SHP77 treated with DMSO at 0.1 percent for 48 hours (cell line): ENCODE results near the gene CCDC177.
"Not testable (repeated sequence)": the region's sequence is repeated elsewhere in the genome, so short reads cannot be mapped to it uniquely, and the experiment has no call there.

Source experiments
- DNase-seq: peaks from one replicate; lab custom pipeline; 2025; lab: John Stamatoyannopoulos, UW

CCDC177 gene

DNA sequence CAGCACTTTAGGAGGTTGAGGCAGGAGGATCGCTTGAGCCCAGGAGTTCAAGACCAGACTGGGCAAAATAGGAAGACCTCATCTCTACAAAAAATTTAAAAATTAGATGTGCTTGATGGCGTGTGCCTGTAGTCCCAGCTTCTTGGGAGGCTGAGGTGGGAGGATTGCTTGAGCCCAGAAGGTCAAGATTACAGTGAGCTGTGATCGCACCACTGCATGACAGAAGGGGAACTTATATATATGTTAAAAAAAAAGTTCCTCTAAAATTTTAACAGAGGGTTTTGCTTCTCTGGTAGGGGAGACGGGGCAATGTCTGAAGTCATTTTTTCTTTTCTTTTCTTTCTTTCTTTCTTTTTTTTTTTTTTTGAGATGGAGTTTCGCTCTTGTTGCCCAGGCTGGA, 24.8 kb upstream of the CCDC177 start:
- DNase-seq: not testable (repeated sequence)

DNA sequence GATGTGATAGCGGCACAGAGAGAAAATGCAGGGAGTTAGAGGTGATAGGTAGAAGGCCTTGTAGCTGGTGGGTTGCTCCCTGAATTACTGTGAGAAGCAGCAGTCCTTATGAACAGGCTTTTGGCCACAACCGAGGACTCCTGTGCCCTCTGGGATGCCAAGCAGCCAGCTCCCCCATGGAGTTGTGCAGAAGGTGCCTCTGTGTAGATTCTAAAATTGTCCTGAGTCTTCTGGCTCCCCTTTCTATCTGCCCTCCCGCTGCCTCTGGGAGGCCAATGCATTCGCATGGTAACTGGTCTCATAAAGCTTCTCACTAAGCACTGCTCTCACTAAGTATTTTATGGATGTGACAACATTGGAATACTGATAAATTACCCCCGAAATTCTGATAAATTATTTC, 20.7 kb upstream of the CCDC177 start:
- DNase-seq: no peak

DNA sequence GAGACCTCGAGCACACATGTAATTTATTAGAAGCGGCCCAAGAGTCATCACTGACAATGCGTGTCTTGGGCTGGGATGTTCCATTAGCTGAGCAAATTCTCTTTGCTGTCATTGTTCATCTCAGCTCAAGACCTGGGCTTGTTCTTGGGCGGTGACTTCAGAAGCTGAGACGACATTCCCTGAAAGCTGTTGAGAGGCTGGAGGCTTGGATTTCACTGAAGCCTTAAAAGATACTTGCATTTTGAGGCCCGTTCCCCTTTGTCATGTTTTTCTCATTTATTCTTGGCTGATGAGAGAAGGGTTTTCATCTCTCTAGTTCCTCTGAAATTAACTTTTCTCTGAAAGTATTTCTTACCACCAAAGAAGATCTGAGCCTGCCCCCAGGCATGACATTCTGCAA, 20.2 kb upstream of the CCDC177 start:
- no peak for DNase-seq

DNA sequence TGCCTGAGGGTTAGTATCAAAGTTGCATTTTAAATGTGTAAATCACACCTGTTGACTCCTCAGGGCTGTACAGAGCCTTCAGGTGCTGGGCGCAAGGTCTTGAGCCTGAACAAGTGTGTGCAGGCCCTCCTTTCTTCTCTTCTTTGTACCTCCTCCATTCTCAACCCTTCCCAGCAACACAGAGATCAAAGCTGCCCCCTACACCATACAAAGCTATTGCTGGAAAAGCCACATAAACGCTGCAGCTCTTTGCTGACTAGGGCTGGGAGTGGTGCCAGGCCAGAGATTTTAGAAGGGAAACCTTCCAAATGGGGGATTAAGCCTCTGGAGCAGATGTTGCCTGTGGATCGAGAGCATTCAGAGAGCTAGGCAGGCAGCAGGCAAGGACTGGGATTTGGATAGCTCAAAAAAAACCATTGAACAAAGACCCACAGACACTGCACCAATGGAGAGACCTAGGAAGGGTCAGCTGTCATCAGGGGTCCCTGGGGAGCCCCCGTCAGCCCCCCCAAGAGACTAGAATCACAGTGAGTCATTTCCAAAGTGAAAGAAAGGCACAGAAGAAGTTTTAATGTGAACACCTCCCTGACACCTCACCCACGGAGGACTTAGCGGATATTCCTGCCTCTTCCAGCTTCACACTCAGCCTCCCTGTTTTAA, 18.5 kb upstream of the CCDC177 start:
- DNase-seq: no peak

DNA sequence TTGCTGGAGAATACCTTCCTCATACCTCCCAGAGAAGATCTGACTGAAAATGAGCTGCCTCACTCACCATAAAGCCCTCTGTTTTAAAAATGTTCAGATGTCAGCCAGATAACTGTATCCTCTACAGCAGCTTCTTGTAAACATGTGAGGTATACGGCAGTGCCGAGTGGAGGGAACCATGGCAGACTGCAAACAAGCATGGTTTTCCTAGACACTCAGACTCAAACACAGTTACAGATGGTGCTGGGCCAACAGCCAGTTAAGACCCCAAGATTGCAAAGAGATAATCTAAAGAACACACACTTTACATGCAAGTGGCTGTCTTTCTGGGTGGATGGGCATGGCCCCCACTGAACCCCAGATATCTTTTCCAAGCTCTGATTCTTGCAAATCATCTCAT, 16.6 kb upstream of the CCDC177 start:
- DNase-seq: no peak

DNA sequence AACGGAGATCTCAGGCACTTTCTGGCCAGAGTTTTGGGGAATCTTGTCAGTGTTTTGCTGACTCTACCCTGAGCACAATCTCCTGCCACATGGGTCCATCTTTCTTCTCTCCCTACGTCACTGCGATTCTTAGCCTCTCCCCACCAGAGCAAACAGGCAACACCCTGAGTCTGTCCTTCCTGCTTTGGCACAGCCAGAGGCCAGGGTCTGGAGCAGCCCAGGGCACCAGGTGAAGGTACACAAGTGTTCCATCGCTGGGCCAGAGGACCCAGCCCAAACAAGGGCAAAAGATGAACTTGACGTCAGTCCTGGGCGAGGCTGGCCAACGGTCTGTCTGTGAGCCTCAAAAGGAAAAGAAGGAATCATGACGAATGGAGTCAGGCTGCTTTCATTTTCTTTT, 12.7 kb upstream of the CCDC177 start:
- DNase-seq: no peak

DNA sequence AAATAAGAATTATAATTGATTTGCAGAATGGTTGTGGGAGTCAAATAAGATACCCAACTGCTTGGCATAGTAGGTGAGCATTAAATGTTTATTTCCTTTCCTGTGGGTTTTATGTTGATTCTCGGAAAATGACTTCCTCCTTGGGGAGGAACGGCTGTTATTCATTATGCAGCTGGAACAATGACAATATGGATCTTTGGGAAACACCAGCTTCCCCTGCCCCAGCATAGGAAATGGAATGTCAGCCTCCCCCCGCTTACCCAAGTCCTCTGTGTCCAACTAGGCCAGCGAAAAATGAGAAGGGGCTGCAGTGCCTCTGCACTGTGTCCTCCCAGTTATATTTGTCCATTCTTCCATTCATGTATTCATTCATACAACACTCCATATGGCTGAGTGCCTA, 11.7 kb upstream of the CCDC177 start:
- DNase-seq: no peak

DNA sequence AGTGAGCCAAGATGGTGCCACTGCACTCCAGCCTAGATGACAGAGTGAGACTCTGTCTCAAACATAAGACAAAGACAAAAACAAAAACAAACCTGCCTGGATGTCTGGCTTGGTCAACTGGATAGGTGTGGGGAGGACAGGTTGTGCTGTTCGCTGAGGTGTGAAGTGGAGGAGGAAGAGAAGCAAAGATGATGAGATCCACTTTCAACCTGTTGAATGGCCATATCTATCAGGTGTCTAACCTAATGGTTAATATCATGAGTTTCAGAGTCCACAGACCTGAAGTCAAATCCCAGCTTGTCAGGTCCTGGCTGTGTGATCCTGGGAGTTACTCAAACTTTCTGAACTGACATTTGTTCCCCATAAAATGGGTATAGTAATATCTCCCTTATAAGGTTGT, 9.7 kb upstream of the CCDC177 start:
- DNase-seq: no peak

DNA sequence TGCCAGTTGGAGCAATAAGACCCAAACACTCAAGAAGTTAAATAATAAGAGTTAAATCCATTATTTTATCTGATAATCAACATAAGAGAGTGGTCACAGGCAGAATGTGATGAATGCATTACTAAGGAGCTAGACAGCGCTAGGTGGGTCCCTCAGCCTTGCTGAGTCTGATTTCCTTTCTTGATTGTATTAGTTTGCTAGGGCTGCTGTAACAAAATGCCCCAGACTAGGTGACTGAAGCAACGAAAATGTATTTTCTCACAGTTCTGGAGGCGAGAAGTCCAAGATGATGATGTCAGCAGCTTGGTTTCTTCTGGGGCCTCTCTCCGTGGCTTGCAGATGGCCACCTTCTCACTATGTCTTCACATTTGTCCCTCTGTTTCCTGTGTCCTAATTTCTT, 8.2 kb upstream of the CCDC177 start:
- DNase-seq: no peak

DNA sequence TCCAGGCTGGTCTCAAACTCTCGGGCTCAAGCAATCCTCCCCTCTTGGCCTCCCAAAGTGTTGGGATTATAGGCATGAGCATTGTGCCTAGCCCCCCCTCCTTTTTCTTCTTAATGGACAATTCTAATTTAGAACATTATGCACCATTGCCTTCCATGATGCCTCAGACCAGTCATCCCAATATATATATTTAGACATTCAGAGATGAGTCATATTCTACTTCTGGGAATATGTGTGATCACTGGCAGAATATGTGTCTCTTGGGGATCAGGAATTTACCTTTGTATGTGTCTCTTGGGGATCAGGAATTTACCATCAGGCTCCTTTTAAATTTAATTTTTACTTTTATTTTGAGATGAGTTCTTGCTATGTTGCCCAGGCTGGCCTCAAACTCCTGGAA, 7.5 kb upstream of the CCDC177 start:
- no peak for DNase-seq

DNA sequence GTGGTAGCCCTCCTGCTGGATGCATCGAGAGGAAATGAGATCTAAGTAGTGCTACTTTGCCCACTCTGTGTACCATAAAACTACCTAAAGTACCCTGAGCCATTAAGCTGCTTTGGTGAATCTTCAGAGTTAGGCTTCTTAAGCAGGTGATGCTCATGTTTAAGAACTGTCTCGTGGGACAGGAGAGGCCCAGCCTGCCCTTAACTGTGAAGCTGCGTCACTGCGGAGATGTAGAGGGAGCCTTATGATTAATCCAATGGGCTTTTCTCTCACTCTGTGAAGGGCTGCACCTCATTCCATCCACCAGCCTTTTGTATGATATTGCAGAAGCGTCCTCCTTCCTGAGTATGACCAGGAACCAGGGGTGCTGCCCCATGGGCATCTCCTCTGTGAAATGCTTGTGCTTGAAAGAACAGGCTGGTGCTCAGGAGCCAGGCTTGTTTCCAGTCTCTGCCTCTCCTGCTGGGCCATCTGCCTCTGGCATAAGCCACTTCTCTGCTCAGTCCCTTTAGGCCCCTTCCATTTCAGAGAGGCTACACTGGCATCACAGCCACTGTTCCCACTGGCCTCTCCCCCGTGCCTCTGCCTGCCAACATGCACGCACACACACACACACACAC, 6.8 kb upstream of the CCDC177 start:
- DNase-seq: no peak

DNA sequence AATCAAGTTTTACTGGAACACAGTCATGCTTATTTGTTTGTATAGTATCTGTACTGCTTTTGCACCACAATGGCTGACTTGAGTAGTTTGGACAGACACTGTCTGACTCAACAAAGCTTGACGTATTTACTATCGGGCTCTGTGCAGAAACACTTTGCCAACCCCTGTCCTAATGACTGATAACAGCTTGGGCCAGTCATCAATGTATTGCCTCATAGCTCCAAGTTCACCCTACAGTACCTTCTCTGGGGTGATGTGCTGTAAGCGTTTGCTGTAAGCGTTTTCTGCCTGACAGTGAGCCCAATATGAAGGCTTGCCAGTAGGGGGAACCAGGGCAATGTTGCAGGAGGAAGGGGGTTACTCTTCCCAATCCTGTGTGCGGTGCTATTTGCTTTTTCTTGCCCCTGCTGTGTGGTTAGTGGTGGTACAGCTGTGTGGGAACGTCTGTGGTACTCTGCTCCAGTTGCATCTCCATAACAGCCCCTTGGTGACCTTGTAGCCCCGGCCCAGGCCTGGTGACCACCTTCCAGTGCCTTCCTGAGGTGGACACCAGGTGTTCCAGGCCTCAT, 5.4 kb upstream of the CCDC177 start:
- DNase-seq: peak; percentile 28

DNA sequence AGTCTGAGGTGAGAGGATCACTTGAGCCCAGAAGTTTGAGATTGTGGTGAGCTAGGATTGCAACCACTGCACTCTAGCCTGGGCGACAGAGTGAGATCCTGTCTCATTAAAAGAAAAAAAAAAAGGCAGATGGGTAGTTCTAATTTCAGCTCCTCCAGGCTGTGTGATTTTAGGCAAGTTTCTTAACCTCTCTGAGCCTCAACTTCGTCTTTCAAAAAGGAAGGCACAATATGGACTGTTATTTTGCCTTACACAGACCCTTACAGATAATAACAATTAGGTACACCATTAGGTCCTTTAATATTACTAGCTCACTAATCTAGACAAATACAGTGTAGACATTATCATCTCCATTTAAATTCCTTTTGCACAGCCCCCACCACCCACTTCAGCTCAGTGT, 4.8 kb upstream of the CCDC177 start:
- DNase-seq: no peak

DNA sequence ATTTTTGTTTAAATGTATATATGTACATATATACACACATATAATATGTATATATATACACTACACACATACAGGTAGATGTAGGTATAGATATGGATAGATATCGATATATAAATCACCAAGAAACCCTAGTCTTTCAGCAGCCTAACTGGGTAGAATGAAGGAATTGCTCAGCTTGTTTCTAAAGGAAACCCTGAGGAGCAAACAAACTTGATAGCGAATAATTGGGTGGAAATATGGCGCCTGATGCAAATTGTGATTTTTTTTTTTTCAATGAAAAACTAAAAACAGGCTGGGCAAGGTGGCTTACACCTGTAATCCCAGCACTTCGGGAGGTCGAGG, 254 bp upstream of the CCDC177 start:
- no peak for DNase-seq

DNA sequence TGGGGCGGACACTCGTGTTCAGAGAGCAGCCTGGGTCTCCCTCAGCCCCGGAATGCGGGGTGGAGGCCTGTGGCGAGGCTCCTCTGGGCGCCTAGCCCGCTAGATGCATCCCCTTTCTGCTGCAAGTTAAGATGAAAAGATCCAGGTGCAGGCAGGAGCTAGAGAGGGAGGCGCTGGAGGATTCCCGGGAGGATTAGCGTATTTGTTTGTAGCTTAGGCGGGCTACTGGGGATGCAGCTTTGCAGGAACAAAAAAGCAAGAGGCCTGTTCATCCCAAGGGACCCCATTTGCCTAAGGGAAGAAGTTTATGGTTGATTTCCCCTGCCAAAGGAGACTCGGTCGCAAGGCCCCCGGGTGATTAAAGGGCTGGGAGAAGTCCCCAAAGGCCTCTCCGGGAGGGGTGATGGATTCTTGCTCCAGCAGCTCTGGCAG, 824 bp downstream of the CCDC177 start:
- DNase-seq: peak; percentile 14

DNA sequence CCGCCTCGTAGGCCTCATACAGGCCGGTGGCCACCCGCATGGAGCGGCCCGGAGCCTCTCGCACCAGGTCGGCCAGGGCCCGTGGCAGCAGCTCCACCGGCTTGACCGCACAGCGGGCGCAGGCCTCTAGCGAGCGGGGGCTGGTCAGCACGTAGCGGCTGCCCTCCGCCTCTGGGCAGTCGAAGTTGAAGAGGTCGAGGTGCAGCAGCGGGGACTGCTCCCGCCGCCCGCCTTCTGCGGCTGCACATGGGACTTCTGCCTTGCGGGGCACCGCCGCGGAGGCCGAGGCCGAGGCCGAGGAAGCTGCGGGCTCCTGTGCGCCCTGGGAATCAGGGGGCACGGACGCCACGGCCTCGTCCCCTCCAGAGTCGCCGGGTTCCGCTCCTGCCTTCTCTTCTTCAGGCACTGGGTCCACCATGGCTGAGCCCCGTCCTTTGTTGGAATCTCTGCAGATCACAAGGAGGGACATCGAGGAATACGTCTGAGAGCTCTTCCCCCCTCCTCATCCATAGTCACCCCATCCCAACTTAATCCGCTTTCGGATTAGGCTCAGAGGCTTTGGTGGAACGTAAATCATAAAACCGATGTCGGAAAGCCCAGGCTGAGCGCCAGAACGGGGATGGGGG, 1.4 kb downstream of the CCDC177 start:
- DNase-seq: no peak

DNA sequence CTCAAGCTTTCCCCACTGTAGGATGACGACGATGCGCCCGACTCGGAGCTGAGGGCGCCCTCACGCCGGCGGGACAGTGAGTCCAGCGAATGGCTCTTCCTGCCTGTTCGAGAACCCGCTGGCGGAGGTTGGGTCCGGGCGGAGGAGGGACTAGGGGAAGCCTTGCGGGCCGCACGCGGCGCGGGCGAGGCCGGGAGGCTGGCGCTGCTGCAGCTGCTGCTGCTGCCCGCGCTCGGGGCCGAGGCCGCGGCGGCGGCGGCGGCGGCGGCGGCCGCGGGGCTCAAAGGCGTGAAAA, 1.9 kb downstream of the CCDC177 start:
- no peak for DNase-seq

DNA sequence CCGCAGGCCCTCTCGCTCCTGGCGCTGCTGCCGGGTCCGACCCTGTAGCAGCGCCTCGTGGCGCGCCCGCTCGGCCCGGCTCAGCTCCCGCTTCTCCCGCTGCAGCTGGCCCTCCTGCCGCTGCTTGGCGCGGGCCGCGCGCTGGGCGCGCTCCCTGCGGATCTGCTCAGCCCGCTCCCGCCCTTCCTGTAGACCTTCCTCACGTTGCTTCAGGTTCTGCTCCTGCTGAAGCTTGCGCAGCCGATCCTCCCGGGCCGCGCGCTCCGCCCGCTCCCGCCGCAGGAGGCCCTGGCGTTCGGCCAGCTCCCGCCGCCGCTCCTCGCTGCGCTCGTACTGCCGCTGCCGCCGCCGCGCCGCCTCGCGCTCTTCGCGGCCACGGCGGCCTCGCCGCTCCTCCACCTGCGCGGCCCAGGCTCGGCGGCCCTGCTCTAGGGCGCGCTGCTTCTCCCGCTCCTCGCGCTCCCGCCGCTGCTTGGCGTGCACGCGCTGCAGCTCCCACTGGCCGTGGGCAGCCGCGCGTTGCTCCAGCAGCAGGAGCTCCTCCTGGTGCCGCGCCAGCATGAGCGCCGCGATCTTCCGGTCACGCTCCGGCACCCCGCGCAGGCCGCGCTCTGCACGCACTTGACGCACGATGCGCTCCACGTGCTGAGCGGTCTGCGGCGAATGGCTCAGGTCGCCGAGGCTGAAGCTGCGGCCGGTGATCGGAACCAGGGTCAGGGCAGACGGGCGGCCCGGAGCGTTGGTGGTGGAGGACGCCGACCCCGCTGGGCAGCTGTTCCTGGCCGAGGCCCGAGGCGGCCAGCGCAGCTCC, 2.4 kb downstream of the CCDC177 start:
- DNase-seq: peak; percentile 30

DNA sequence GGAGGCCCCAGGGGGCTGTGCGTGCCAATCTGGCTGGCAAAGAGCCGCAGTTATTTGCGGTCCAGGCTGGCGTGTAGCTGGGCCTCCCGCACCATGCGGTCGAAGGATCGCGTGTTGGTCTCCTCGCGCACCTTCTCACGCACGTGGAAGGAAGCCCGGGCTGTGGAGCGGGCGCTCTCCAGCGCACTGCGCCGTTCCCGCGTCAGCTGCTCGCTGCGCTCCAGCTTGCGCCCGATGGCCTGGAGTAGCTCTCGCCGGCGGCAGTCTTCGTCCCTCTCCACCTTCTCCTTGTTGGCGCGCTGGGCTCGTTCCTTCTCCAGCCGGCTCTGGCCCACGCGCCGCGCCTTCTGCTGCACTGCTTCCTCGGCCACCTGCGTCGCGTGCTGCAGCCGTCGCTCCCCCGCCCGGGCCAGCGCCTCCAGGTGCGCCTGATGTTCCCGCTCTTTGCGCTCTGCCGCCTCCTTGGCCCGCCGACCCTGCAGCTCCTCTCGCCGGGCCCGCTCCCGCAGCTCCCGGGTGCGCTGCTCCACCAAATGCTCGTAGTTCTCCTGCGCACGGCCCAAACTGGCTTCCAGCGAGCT, 3.1 kb downstream of the CCDC177 start:
- no peak for DNase-seq

DNA sequence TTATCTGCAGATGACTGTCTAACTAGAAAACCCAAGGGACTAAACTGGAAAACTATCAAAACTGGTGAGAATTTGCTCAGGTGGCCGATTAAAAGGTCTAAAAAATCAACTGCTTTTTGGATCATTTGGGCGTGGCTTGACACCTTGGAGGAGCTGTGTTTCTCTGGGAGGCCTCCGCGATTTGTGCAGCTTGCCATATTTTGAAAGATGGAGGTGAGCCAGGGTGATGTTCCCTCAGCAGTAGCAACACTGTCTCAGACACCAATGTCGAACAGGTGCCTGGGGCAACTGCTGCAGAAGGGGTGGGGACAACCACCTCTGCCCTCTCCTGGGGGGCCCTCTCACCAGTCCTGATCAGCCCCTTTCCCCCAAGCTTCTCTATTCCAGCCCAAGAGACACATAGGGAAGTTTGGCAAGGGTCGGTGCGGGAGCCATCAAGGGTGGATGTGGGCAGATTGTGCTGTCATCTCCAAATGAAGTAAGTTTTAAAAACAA, 3.8 kb downstream of the CCDC177 start:
- no peak for DNase-seq

DNA sequence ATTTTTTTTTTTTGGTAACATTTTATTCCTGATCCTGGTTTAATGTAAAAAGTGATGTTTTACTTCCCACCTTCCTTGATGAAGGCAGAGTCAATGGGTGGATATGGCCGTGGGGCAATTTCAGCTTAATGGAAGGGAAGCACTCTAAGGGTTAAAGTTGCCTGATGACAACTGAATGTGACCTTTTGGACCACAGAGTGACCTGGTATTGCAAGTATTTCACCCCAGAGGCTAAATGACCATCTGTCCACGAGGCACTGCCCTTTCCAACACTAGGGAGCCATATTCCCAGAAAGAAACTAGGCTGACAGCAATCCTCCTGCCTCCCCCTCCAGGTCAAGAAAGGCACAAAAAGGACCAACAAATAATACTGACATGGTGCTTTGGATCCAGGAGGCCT, 4.8 kb downstream of the CCDC177 start:
- DNase-seq: no peak

DNA sequence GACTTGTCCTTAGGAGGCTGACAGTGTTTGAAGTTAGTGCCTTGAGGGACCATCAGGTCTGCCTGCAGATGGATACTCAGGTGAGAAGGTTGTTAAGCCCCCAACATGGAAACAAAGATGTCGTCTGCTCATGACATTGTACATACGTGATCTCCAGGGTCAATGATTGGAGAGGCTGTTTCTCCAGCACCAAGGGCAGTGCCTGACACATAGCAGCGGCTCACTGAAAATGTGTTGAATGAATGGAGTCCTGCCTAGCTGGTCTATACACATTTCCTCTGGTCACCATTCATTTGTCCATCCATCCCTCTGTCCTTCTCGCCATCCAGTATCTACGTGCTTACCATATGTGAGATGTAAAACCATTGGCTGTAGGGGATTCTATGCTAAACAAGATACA, 7.1 kb downstream of the CCDC177 start:
- DNase-seq: no peak
